SH-SY5Y (cell line): ENCODE results near the gene PBX1.

Experiments used
- GATA2 ChIP-seq: IDR thresholded peaks from 2 replicates; pipeline ENCODE4 v1.6.1; 2011; ENCODE audit warnings: mild to moderate bottlenecking, low read depth, low read length
- GATA3 ChIP-seq: IDR thresholded peaks from 2 replicates; pipeline ENCODE4 v1.6.1; 2011; ENCODE audit warnings: low read depth, mild to moderate bottlenecking, low read length, moderate library complexity

DNA sequence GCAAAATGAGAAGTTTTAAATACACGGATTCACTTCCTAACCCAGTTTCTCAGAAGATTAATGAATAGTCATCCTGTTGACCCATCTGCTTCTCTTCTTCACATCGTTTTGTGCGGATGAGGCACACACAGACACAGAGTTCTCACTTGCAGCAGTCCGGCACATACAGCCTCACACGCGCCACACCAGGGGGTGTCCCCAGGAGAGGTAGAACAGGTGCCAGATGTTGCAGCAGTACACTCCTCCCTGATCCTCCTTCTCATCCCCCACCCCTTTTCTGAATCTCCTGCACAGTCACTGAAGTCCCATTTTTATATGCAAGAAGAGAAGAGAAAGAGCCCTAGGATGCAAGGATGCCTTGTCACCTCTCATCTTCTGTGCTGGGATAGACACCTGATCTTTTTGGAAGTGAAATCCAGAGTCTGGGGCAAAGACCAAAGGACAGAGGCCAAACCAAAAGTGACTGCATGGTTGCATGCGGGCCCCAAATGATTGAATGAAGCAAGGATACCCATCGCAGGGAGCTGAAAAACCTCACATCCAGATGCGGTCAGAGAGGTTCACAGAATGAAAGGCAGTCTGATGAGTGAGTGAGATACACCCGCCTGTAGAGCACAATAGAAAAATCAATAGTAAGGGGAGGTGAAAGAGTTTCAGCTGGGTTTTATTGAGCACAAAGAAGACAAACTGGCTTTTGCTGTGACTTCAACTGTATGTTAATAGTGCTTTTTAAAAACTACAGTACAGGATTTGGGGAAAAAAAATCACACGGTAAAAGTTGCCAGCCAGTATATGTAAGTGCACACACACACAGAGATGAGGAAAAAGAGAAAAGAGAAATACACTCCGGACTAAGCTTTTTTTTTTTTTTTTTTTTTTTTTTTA, 28.9 kb downstream of the PBX1 start:
- no peak for TF ChIP-seq GATA2
- TF ChIP-seq GATA3, result no peak
